Esophagus (tissue), 2 donors: Measurements from ENCODE around the gene SLCO3A1. TPM values are rescaled to one million over a fixed set of nuclear protein-coding genes. Genes with fewer than 3 reads are reported as not detected.

Source experiments
- H3K27ac ChIP-seq, 2 donors: one replicate each; pipeline ENCODE4 v1.5.1; 2013; ENCODE audit warnings: low read depth in 2 of 2, mild to moderate bottlenecking in 2 of 2, inconsistent platforms in 1 of 2, low read length in 1 of 2, moderate library complexity in 1 of 2
- H3K27me3 ChIP-seq, 2 donors: one replicate each; pipeline ENCODE4 v1.6.1; 2013; ENCODE audit warnings: low read length in 2 of 2, control low read depth in 1 of 2, mild to moderate bottlenecking in 1 of 2; ENCODE audit not compliant: insufficient read depth in 2 of 2, control insufficient read depth in 1 of 2
- H3K36me3 ChIP-seq, 2 donors: one replicate each; pipeline ENCODE4 v1.6.1; 2013; ENCODE audit warnings: low read length in 1 of 2; ENCODE audit not compliant: control insufficient read depth in 2 of 2, insufficient read depth in 2 of 2
- H3K4me1 ChIP-seq, 2 donors: one replicate each; pipeline ENCODE4 v1.6.1; 2013; ENCODE audit warnings: low read length in 1 of 2; ENCODE audit not compliant: control insufficient read depth in 2 of 2, insufficient read depth in 2 of 2
- H3K4me3 ChIP-seq, 2 donors: one replicate each; pipeline ENCODE4 v1.5.1; 2013; ENCODE audit warnings: low read length in 2 of 2, mild to moderate bottlenecking in 2 of 2, low read depth in 1 of 2, moderate library complexity in 1 of 2
- H3K9me3 ChIP-seq, 2 donors: one replicate each; pipeline ENCODE4 v1.6.1; 2013; ENCODE audit warnings: mild to moderate bottlenecking in 2 of 2, low read depth in 1 of 2, low read length in 1 of 2, moderate library complexity in 1 of 2; ENCODE audit not compliant: control insufficient read depth in 2 of 2, insufficient read depth in 1 of 2
- WGBS, 2 donors: extraction: QIAGEN DNeasy Blood & Tissue Kit; methylation state at CpG; one replicate each; pipeline ENCODE4 v1.1.7; 2013; 5-methylcytosine and 5-hydroxymethylcytosine counted together
- polyA plus RNA-seq, 2 donors: library from polyadenylated mRNA; stranded (reverse); fragments of 200-250 nt; gene quantifications; one replicate each; pipeline ENCODE4 v1.2.3, GENCODE V29; 2013
- donor health status: healthy with polysubstance abuse.
- donor health status: Bipolar disorder and iron deficiency.

SLCO3A1 gene
- polyA plus RNA-seq, 2 donors, result 18.2 to 18.5 TPM

DNA sequence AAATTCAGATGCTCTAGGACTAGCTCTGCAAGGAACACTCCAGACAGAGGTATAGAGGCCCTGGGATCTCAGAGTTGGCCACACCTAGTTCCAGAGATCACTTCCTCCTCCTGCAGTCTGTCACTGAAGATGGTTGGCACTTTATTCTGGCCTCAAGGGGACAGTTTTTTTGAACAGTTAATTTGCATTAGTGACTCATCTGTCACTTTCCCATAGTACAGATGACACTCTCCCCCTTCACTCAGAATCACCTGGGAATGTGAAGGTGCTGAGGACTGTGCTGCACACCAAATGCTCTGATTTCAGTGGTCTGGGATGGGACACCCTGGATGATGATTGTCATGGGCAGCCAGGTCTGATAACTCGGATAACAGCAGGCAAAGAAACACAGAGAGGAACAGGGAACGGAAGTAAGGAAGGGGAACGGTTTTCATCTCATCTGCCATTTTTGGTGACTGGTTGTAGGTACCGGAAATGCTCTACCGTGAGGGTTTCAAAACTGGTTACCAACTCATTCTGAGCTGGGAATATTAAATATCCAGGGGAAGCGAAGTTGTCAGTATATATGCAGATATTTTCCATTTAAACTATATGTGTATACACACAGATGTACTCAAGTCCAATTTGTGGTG lies 307.6 kb downstream of the SLCO3A1 start:
- no peaks in the 10 kb centered on the region for H3K9me3 ChIP-seq
- no peak overlapping the region for H3K27ac ChIP-seq
- H3K27me3 ChIP-seq, result no peaks in the 10 kb centered on the region
- H3K36me3 ChIP-seq, result peaks cover 2 to 3% of the 10 kb centered on the region in 2 donors
- 94 to 95% methylated on average over 6 of the region's 6 CpGs for WGBS, 2 donors
- peaks cover 0 to 3% of the 10 kb centered on the region in 2 donors for H3K4me1 ChIP-seq
- H3K4me3 ChIP-seq, result no peak overlapping the region

DNA sequence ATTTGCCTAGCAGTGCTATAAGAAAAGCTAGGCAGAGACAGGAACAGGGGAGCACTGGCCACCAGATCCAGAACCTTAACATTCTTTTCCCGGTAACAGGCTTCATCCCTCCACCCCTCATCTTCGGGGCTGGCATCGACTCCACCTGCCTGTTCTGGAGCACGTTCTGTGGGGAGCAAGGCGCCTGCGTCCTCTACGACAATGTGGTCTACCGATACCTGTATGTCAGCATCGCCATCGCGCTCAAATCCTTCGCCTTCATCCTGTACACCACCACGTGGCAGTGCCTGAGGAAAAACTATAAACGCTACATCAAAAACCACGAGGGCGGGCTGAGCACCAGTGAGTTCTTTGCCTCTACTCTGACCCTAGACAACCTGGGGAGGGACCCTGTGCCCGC lies 309.1 kb downstream of the SLCO3A1 start:
- no peak overlapping the region for H3K27ac ChIP-seq
- H3K4me3 ChIP-seq, result no peak overlapping the region
- WGBS, 2 donors, result 90 to 94% methylated on average over 17 of the region's 17 CpGs
- peaks cover 0 to 3% of the 10 kb centered on the region in 2 donors for H3K4me1 ChIP-seq
- H3K9me3 ChIP-seq, result no peaks in the 10 kb centered on the region
- H3K27me3 ChIP-seq, result no peaks in the 10 kb centered on the region
- H3K36me3 ChIP-seq, result peaks cover 2 to 3% of the 10 kb centered on the region in 2 donors

- 79 to 80% methylated on average over 10 of the region's 10 CpGs for WGBS, 2 donors
- Histone ChIP-seq H3K4me1 (peaks cover 0 to 3% of the 10 kb centered on the region in 2 donors), H3K4me3 (no peak overlapping the region), H3K9me3 (no peaks in the 10 kb centered on the region), H3K27ac (no peak overlapping the region), H3K27me3 (no peaks in the 10 kb centered on the region), H3K36me3 (peaks cover 2 to 3% of the 10 kb centered on the region in 2 donors)
Measured at GRCh38 chr15:92163641-92164040, 310.1 kb downstream of the SLCO3A1 start.

DNA sequence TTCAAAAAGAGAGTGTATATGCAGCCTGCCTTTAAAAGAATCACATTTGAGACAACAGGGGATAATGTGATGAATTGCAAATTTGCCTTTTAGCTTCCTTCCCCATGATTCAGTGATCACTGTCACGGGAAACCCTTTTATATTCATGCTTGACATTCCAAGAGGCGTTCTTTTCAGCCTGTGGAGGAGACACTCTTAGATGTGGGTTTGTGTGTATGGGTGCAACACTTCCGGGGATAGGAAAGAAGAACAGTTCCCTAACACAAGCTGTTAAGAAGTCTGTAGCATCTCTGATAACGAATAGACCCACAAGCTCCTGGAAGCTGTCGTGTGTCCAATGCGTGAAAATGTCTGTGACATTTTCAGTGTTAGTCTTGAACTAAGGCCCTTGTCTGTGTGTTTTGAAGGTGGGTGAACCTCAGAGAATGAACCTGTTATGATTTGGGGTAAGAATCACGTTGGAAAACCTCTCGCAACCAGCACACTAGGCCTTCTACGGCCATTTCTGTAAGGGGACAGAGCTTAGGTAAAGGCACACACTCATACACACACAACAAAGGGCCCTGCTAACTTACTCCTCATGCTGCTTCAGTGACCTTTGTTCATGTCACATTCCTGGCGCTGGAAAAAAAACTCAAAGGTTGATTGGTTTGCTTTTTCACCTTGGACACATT lies 311.0 kb downstream of the SLCO3A1 start:
- Histone ChIP-seq H3K9me3 (no peaks in the 10 kb centered on the region), H3K4me3 (no peak overlapping the region), H3K27me3 (no peaks in the 10 kb centered on the region), H3K36me3 (peaks cover 2 to 3% of the 10 kb centered on the region in 2 donors), H3K4me1 (peaks cover 0 to 3% of the 10 kb centered on the region in 2 donors), H3K27ac (no peak overlapping the region)
- WGBS, 2 donors, result 82 to 86% methylated on average over 10 of the region's 10 CpGs

GRCh38 chr15:92165001-92165346 lies 311.5 kb downstream of the SLCO3A1 start:
- Histone ChIP-seq H3K36me3 (peaks cover 2 to 3% of the 10 kb centered on the region in 2 donors), H3K27ac (no peak overlapping the region), H3K27me3 (no peaks in the 10 kb centered on the region), H3K9me3 (no peaks in the 10 kb centered on the region), H3K4me1 (peaks cover 0 to 3% of the 10 kb centered on the region in 2 donors), H3K4me3 (no peak overlapping the region)
- WGBS, 2 donors, result 69 to 74% methylated on average over 4 of the region's 4 CpGs

GRCh38 chr15:92166029-92166428 lies 312.5 kb downstream of the SLCO3A1 start:
- WGBS, 2 donors, result 83 to 85% methylated on average over 7 of the region's 7 CpGs
- no peak overlapping the region for H3K4me3 ChIP-seq
- H3K9me3 ChIP-seq, result no peaks in the 10 kb centered on the region
- H3K27me3 ChIP-seq, result no peaks in the 10 kb centered on the region
- peak overlapping the region in 1 of 2 donors; percentile 52 for H3K27ac ChIP-seq
- peaks cover 0 to 3% of the 10 kb centered on the region in 2 donors for H3K4me1 ChIP-seq
- H3K36me3 ChIP-seq, result peaks cover 2 to 3% of the 10 kb centered on the region in 2 donors

- Histone ChIP-seq H3K27me3 (no peaks in the 10 kb centered on the region), H3K9me3 (peaks cover 0 to 1% of the 10 kb centered on the region in 2 donors), H3K27ac (peak overlapping the region in 1 of 2 donors; percentile 52), H3K4me3 (no peak overlapping the region), H3K4me1 (peaks cover 0 to 3% of the 10 kb centered on the region in 2 donors), H3K36me3 (peaks cover 2 to 3% of the 10 kb centered on the region in 2 donors)
- WGBS, 2 donors, result 77 to 84% methylated on average over 8 of the region's 8 CpGs
Measured at GRCh38 chr15:92166751-92167405, 313.4 kb downstream of the SLCO3A1 start.

GRCh38 chr15:92167451-92167850 lies 313.9 kb downstream of the SLCO3A1 start:
- no peak overlapping the region for H3K27ac ChIP-seq
- no peaks in the 10 kb centered on the region for H3K27me3 ChIP-seq
- no peak overlapping the region for H3K4me3 ChIP-seq
- H3K4me1 ChIP-seq, result peaks cover 0 to 3% of the 10 kb centered on the region in 2 donors
- WGBS, 2 donors, result 92 to 98% methylated on average over 7 of the region's 7 CpGs
- peaks cover 0 to 3% of the 10 kb centered on the region in 2 donors for H3K9me3 ChIP-seq
- peaks cover 2 to 3% of the 10 kb centered on the region in 2 donors for H3K36me3 ChIP-seq

DNA sequence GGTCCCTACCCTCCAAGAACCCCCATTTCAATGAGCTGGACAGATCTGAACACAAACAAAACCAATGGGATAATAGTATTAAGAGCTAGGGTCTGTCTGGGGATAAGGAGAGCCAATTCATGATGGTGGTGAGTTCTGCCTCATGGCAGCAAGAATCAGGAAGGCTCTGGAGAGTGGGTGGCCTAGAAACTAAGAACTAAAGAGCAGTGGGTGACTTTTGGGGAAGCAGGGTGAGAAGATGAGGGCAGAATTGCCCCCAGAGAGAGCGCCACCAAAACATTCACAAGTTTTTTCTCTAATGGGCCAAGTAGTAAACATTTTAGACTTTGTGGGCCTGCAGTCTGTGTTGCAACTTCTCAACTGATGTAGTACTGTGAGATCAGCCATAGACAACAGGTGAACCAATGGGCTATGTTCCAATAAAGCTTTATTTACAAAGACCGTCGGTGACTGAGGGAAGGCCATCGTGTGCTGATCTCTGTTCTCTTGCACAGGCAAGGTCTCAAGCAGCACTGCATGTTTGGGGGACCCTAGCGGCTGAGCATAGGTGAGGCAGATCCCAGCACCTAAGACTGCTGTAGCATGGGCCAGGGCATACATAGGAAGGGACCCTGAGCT lies 314.7 kb downstream of the SLCO3A1 start:
- WGBS, 2 donors, result 92 to 97% methylated on average over 5 of the region's 5 CpGs
- Histone ChIP-seq H3K9me3 (peaks cover 0 to 3% of the 10 kb centered on the region in 2 donors), H3K36me3 (peaks cover 0 to under 1% of the 10 kb centered on the region in 2 donors), H3K27ac (no peak overlapping the region), H3K4me1 (peaks cover 0 to 2% of the 10 kb centered on the region in 2 donors), H3K4me3 (no peak overlapping the region), H3K27me3 (no peaks in the 10 kb centered on the region)
